ACC112 (cell line): ENCODE data around the gene SMU1.

Source experiments
- H2AFZ ChIP-seq: fragments of 200-600 bp; sonication (generic); one replicate; pipeline ENCODE4 v1.6.0; 2017; ENCODE audit warnings: antibody characterized with exemption, low read length; ENCODE audit not compliant: unreplicated experiment
- H3K27ac ChIP-seq: fragments of 200-600 bp; sonication (generic); 2 replicates; pipeline ENCODE4 v1.5.1; 2014; ENCODE audit warnings: low read depth, mild to moderate bottlenecking, antibody characterized with exemption, low read length, moderate library complexity
- H3K27me3 ChIP-seq: fragments of 200-600 bp; sonication (generic); 2 replicates; pipeline ENCODE4 v1.6.1; 2014; ENCODE audit warnings: mild to moderate bottlenecking, antibody characterized with exemption, low read length, moderate library complexity, mixed read lengths; ENCODE audit not compliant: insufficient read depth
- H3K36me3 ChIP-seq: fragments of 200-600 bp; sonication (generic); 2 replicates; pipeline ENCODE4 v1.6.1; 2016; ENCODE audit warnings: mild to moderate bottlenecking, antibody characterized with exemption, low read length, moderate library complexity, mixed read lengths; ENCODE audit not compliant: insufficient read depth
- H3K4me1 ChIP-seq: fragments of 200-600 bp; sonication (generic); one replicate; pipeline ENCODE4 v1.6.1; 2016; ENCODE audit warnings: low read length, mixed read lengths; ENCODE audit not compliant: insufficient read depth, unreplicated experiment, control insufficient read depth
- H3K4me3 ChIP-seq: fragments of 200-600 bp; sonication (generic); 2 replicates; pipeline ENCODE4 v1.5.1; 2014; ENCODE audit warnings: mild to moderate bottlenecking, low read depth, low read length
- H3K79me2 ChIP-seq: fragments of 200-600 bp; sonication (generic); one replicate; pipeline ENCODE4 v1.6.0; 2016; ENCODE audit warnings: low read length; ENCODE audit not compliant: control insufficient read depth, unreplicated experiment, insufficient read depth

SMU1 gene

GRCh38 chr9:33025572-33026342 lies 50.7 kb downstream of the SMU1 start:
- Histone ChIP-seq H3K27ac (peak overlapping the region; percentile 71), H2AFZ (no peak overlapping the region), H3K4me3 (peak overlapping the region; percentile 82), H3K27me3 (no peaks in the 10 kb centered on the region), H3K4me1 (peaks cover 56% of the 10 kb centered on the region), H3K79me2 (peaks cover 90% of the 10 kb centered on the region), H3K36me3 (peaks cover 24% of the 10 kb centered on the region)

DNA sequence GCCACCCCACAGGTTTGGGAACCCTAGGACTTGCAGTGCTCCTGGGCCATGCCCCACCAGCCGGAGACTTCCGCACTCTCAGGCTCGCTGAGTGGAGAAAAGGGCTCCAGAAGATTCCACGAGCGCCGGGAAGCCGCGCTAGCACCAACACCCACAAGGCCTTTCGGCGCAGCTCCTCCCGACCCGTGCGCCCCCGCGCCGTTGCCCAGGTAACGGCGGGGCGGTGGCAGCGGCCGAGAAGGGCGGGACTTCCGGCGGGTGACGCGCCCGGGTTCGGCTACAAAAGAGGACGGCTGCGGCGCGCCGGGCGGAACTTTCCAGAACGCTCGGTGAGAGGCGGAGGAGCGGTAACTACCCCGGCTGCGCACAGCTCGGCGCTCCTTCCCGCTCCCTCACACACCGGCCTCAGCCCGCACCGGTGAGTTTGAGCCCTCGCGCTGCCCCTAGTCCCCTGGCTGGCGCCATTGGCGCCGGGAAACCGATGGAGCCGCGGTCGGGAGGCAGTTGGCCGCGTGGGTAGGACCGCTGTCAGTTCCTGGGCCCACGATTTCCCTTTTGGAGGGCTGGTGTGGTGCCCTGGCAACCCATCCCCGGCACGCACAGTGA lies 51.4 kb downstream of the SMU1 start, which contains the start of gene DNAJA1:
DNAJA1 (plus strand) TSS at position 308 of the 606 bp plus-strand sequence. CDS start 1,212 bp downstream, outside the sequence.
- H2AFZ ChIP-seq, result peak within 1 kb of the TSS; percentile 26
- peaks cover 21% of the 10 kb centered on the region for H3K36me3 ChIP-seq
- H3K4me1 ChIP-seq, result peaks cover 55% of the 10 kb centered on the region
- no peaks in the 10 kb centered on the region for H3K27me3 ChIP-seq
- H3K4me3 ChIP-seq, result peak within 1 kb of the TSS; percentile 82
- H3K27ac ChIP-seq, result peak within 1 kb of the TSS; percentile 71
- H3K79me2 ChIP-seq, result peaks cover 89% of the 10 kb centered on the region

GRCh38 chr9:33024126-33024965 lies 52.1 kb downstream of the SMU1 start:
- Histone ChIP-seq H3K27ac (peak overlapping the region; percentile 59), H3K36me3 (peaks cover 23% of the 10 kb centered on the region), H3K79me2 (peaks cover 82% of the 10 kb centered on the region), H3K4me1 (peaks cover 48% of the 10 kb centered on the region), H3K27me3 (no peaks in the 10 kb centered on the region), H3K4me3 (peak overlapping the region; percentile 82), H2AFZ (peak overlapping the region; percentile 26)

GRCh38 chr9:33023661-33024060 lies 52.8 kb downstream of the SMU1 start:
- peaks cover 43% of the 10 kb centered on the region for H3K4me1 ChIP-seq
- no peak overlapping the region for H2AFZ ChIP-seq
- H3K27me3 ChIP-seq, result no peaks in the 10 kb centered on the region
- H3K36me3 ChIP-seq, result peaks cover 18% of the 10 kb centered on the region
- H3K4me3 ChIP-seq, result peak overlapping the region; percentile 82
- H3K79me2 ChIP-seq, result peaks cover 75% of the 10 kb centered on the region
- peak overlapping the region; percentile 59 for H3K27ac ChIP-seq

- H3K4me3 ChIP-seq, result peak overlapping the region; percentile 82
- H3K27ac ChIP-seq, result peak overlapping the region; percentile 2; the same call in 1 of the 2 replicates
- no peaks in the 10 kb centered on the region for H3K27me3 ChIP-seq
- no peak overlapping the region for H2AFZ ChIP-seq
- peaks cover 35% of the 10 kb centered on the region for H3K4me1 ChIP-seq
- H3K36me3 ChIP-seq, result peaks cover 11% of the 10 kb centered on the region
- H3K79me2 ChIP-seq, result peaks cover 66% of the 10 kb centered on the region
Observed at GRCh38 chr9:33022755-33023154, 53.7 kb downstream of the SMU1 start.

GRCh38 chr9:33022303-33022702 lies 54.2 kb downstream of the SMU1 start:
- no peak overlapping the region for H2AFZ ChIP-seq
- peaks cover 34% of the 10 kb centered on the region for H3K4me1 ChIP-seq
- H3K36me3 ChIP-seq, result peaks cover 11% of the 10 kb centered on the region
- H3K79me2 ChIP-seq, result peaks cover 62% of the 10 kb centered on the region
- H3K27me3 ChIP-seq, result no peaks in the 10 kb centered on the region
- H3K27ac ChIP-seq, result peak overlapping the region; percentile 2; the same call in 1 of the 2 replicates
- H3K4me3 ChIP-seq, result peak overlapping the region; percentile 82

- peaks cover 27% of the 10 kb centered on the region for H3K4me1 ChIP-seq
- no peak overlapping the region for H3K27ac ChIP-seq
- H3K36me3 ChIP-seq, result peaks cover 7% of the 10 kb centered on the region
- no peak overlapping the region for H2AFZ ChIP-seq
- peaks cover 40% of the 10 kb centered on the region for H3K79me2 ChIP-seq
- H3K4me3 ChIP-seq, result no peak overlapping the region
- H3K27me3 ChIP-seq, result no peaks in the 10 kb centered on the region
Observed at GRCh38 chr9:33019797-33020196, 56.7 kb downstream of the SMU1 start.

DNA sequence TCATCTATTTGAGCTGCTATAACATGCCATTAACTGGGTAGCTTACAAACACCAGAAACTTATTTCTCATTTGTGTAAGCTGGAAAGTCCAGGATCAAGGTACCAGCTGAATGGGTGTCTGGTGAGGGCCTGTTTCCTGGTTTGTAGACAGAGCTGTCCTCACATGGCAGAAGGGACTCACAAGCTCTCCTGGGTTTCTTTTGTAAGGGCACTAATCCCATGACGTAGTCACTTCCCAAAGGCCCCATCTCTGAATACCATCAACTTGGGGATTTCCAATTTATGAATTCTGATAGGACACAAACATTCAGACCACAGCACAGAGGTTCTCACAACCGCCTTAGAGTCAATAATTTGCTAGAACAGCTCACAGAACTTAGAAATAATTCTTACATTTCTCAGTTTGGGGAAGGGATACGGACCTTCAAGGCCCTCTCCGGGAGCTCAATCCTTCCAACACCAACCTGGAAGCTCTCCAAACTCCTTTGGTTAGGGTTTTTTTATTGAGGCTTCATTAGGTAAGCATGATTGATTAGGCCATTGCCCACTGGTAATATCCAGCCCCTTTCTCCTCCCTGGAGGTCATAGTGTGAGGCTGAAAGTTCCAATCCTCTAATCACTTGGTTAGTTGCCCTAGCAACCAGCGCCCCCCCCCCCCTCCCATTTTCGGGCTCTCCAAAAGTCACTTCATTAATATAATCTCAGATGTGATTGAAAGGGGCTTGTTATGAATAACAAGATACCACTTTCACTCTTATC lies 59.0 kb downstream of the SMU1 start:
- Histone ChIP-seq H3K36me3 (peaks cover 7% of the 10 kb centered on the region), H3K27me3 (no peaks in the 10 kb centered on the region), H3K4me1 (peaks cover 9% of the 10 kb centered on the region), H2AFZ (no peak overlapping the region), H3K4me3 (no peak overlapping the region), H3K27ac (peak overlapping the region; percentile 54), H3K79me2 (peaks cover 25% of the 10 kb centered on the region)

GRCh38 chr9:33014665-33015014 lies 61.8 kb downstream of the SMU1 start:
- H3K27me3 ChIP-seq, result no peaks in the 10 kb centered on the region
- H2AFZ ChIP-seq, result no peak overlapping the region
- H3K4me1 ChIP-seq, result peaks cover 4% of the 10 kb centered on the region
- H3K27ac ChIP-seq, result no peak overlapping the region
- no peak overlapping the region for H3K4me3 ChIP-seq
- H3K36me3 ChIP-seq, result peaks cover under 1% of the 10 kb centered on the region; the same call in 1 of the 2 replicates
- peaks cover 10% of the 10 kb centered on the region for H3K79me2 ChIP-seq
